H1 (cell line): ENCODE measurements around the gene NR3C2. TPM values are rescaled to one million over a fixed set of nuclear protein-coding genes. Genes with fewer than 3 reads are reported as not detected.

Experiments
- CHD7 ChIP-seq: fragments of 300-600 bp; sonication (generic); IDR thresholded peaks from 2 replicates; pipeline ENCODE4 v1.7.1; 2012; ENCODE audit warnings: low read length, moderate library complexity, mild to moderate bottlenecking, inconsistent platforms; ENCODE audit not compliant: insufficient replicate concordance
- E2F6 ChIP-seq: IDR thresholded peaks from 2 replicates; pipeline ENCODE4 v1.6.1; 2012; ENCODE audit warnings: inconsistent platforms
- JUN ChIP-seq: IDR thresholded peaks from 2 replicates; pipeline ENCODE4 v1.6.1; 2011; ENCODE audit warnings: low read depth, mild to moderate bottlenecking, improper control_type of control experiment, low read length
- KDM1A ChIP-seq: fragments of 200-600, 300-600 bp; sonication (generic); IDR thresholded peaks from 2 replicates; pipeline ENCODE4 v1.7.1; 2016; ENCODE audit warnings: mild to moderate bottlenecking, low read length, borderline replicate concordance
- SP2 ChIP-seq: IDR thresholded peaks from 2 replicates; pipeline ENCODE4 v1.6.1; 2012; ENCODE audit warnings: mild to moderate bottlenecking, low read length, inconsistent platforms
- SRF ChIP-seq: IDR thresholded peaks from 2 replicates; pipeline ENCODE4 v1.6.1; 2011; ENCODE audit warnings: mild to moderate bottlenecking, low read depth, low read length, moderate library complexity
- TAF7 ChIP-seq: optimal IDR thresholded peaks from 2 replicates; pipeline ENCODE3; 2011; ENCODE audit warnings: low read depth, mild to moderate bottlenecking, inconsistent platforms, low read length, moderate library complexity, borderline replicate concordance
- polyA plus RNA-seq, 7 experiments: library from polyadenylated mRNA; depleted of rRNA in 3 of 7; stranded (reverse) in 5 of 7; unstranded in 2 of 7; fragments of >200 nt in 5 of 7; fragments of 200-250 nt in 2 of 7; gene quantifications; 1 replicate in 5 of 7; 2 replicates in 1 of 7; 4 replicates in 1 of 7; pipeline versions ENCODE4 v1.2.1 to v1.2.3, GENCODE V29; 2011 to 2013; ENCODE audit warnings: missing spikeins in 2 of 7, mixed read lengths in 2 of 7
- total RNA-seq: library from RNA; stranded (reverse); fragmentation: NEBNext Ultra II Directional; extraction: Animal tissue kit (Norgen Biotek cat#: 25700); gene quantifications from 2 replicates; pipeline ENCODE4 v1.2.1, GENCODE V29; 2021

The NR3C2 gene
- total and polyA plus RNA-seq, 2 of the 8 experiments (the other 6 are each of a cell fraction or from before 2014, with no cell fraction given): 0.80 to 3.9 TPM

GRCh38 chr4:148430854-148431253 is 11.4 kb downstream of the NR3C2 start (continued):
- TF ChIP-seq JUN (no peak), CHD7 (no peak), E2F6 (no peak), SRF (no peak), SP2 (no peak), KDM1A (no peak), TAF7 (no peak)
